Coronary artery (tissue), 2 donors: ENCODE results near the gene CYP4F3.
"Not testable (repeated sequence)": the region's sequence is repeated elsewhere in the genome, so short reads cannot be mapped to it uniquely, and the experiment has no call there.

Experiments used
- DNase-seq: peaks from one replicate; pipeline ENCODE4 v3.0.0-alpha.2; 2017; ENCODE audit warnings: low spot score
- H3K27ac ChIP-seq, 2 donors: fragments of 200-600 bp; sonication (generic); one replicate each; pipeline ENCODE4 v1.5.1; 2016 to 2019
- H3K4me3 ChIP-seq: fragments of 200-600 bp; sonication (generic); 2 replicates; pipeline ENCODE4 v1.5.1; 2016; ENCODE audit warnings: mild to moderate bottlenecking, moderate library complexity
- TF ChIP-seq, protein P1 (sequence below): fragments of 200-600 bp; sonication (generic); IDR thresholded peaks from one replicate; pipeline ENCODE4 v1.5.1; 2019; ENCODE audit warnings: antibody characterized with exemption

The CYP4F3 gene

DNA sequence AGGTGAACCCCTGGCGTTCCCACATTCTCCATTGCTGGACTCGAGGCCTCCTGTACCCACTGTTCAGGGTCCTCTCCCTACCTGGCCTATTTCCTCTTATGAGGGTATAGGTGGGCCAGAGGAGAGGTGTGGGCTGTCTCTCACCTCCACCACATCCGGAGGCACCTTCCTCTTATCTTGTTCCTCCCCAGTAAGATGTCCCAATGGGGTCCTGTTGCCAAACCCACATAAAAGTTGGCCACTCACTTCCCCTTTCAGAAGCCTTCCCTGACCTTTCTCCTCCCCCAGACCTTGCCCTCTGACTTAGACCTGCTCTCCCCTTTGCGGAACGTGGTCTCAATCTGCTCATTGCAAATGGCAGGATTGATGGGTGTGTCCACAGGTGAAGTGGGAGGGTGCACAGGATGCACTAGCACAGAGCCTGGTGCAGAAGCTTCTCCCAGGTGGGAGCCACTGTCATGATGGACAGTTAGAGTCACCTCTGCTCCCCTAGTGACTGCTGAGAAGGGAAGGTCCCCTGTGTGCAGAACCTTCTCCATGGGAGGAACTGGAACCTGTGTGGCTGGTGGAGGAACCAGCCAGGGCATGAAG, 1.3 kb downstream of the CYP4F3 start:
- no peak for DNase-seq
- H3K27ac ChIP-seq: no peak overlapping the region
- TF ChIP-seq, protein P1, sequence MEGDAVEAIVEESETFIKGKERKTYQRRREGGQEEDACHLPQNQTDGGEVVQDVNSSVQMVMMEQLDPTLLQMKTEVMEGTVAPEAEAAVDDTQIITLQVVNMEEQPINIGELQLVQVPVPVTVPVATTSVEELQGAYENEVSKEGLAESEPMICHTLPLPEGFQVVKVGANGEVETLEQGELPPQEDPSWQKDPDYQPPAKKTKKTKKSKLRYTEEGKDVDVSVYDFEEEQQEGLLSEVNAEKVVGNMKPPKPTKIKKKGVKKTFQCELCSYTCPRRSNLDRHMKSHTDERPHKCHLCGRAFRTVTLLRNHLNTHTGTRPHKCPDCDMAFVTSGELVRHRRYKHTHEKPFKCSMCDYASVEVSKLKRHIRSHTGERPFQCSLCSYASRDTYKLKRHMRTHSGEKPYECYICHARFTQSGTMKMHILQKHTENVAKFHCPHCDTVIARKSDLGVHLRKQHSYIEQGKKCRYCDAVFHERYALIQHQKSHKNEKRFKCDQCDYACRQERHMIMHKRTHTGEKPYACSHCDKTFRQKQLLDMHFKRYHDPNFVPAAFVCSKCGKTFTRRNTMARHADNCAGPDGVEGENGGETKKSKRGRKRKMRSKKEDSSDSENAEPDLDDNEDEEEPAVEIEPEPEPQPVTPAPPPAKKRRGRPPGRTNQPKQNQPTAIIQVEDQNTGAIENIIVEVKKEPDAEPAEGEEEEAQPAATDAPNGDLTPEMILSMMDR: no peak

DNA sequence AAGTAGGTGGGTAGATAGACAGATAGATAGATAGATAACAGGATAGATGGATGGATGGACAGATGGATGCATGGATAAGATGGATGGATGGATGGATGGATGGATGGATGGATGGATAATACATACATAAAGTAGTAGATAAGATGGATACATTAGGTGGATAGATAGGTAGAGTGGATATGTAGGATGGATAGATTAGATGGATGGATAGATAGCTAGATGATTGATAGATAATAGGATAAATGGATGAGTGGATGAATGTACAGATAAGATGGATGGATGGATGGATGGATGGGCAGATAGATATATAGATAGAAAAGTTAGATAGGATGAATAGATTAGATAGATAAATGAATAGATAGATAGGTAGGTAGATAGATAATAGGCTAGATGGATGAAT, 2.1 kb downstream of the CYP4F3 start:
- DNase-seq: no peak
- TF ChIP-seq, protein P1: no peak
- Histone ChIP-seq H3K27ac (no peak overlapping the region), H3K4me3 (no peak overlapping the region)

More for the DNA sequence above, 1.3 kb downstream of the CYP4F3 start:
- H3K4me3 ChIP-seq: no peak overlapping the region

GRCh38 chr19:15643387-15643786, 2.7 kb downstream of the CYP4F3 start:
- Histone ChIP-seq H3K27ac (no peak overlapping the region), H3K4me3 (no peak overlapping the region)
- TF ChIP-seq, protein P1: no peak
- no peak for DNase-seq

DNA sequence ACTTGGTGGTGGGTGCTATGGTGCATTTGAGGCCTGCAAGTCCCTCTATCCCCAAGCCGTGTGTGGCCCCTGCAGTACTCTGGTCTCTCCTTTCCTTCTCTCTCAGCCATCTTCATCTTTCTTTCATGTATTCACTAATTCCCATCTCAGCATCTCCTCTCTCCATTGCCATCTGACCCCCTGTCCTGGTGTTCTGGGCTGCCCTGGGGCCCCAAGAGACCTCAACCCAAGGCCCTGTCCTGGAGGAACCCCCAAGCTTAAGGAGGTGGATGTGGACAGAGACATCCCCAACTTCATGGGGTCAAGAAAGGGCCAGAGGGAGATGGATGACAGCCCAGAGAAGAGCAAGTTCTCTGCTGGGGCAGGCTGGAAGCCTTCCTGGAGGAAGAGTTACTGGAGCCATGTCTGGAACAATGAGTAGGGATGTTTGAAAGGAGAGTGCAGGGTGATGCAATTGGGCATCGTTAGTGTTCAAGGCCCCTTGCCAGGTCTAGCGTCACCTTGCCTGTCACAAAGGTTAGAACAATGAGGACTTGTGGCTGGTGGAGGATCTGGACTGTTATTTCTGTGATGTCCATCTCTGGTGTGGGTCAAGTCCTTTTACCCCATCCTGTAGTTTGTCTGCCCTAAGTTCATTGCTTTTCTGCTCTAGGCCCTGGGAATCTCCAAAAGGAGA, 3.5 kb downstream of the CYP4F3 start:
- TF ChIP-seq, protein P1: no peak
- Histone ChIP-seq H3K4me3 (no peak overlapping the region), H3K27ac (no peak overlapping the region)
- DNase-seq: no peak

DNA sequence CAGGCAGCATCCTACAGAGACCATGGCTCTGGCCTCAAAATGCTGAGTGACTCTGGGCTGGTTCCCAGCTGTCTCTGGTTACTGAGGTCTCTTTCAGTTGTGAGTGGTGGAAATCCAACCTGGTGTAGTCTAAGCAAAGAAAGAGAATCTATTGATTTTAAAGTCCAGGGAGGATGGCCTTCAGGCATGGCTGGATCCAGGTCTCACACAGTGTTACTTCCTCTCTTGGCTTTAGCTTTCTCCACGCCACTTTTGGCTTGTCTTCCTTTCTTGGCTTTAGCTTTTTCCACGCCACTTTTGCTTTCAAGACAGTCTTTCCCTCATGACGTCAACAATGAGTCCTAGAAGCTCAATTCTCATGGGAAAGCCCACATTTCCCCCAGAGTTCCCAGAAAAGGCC, 4.1 kb downstream of the CYP4F3 start:
- no peak overlapping the region for H3K27ac ChIP-seq
- TF ChIP-seq, protein P1: no peak
- no peak overlapping the region for H3K4me3 ChIP-seq
- no peak for DNase-seq

GRCh38 chr19:15649526-15649925, 8.8 kb downstream of the CYP4F3 start:
- H3K27ac ChIP-seq: no peak overlapping the region
- TF ChIP-seq, protein P1: no peak
- DNase-seq: no peak
- H3K4me3 ChIP-seq: no peak overlapping the region

DNA sequence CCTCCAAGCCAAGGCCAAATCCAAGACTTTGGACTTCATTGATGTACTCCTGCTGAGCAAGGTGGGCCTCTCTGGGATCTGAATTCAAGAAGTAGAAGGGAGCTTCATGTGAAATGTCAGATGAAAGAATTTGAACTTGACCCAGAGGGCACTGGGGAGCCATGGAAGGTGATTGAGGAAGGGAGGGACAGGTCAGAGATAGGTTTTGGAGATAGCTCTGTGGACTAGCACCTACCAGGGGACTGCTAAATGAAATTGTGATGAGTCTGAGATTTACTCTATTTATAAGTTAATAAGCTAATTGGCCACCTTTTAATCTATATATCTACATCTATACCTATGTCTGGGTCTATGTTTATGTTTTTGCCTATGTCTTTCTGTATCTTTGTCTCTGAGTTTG, 9.4 kb downstream of the CYP4F3 start:
- not testable (repeated sequence) for H3K27ac ChIP-seq, DNase-seq, H3K4me3 ChIP-seq
